Neural progenitor cell (in vitro differentiated cells): ENCODE results near the gene CIC. TPM values are rescaled to one million over a fixed set of nuclear protein-coding genes. Genes with fewer than 3 reads are reported as not detected.

Experiments
- DNase-seq: peaks from one replicate; pipeline ENCODE4 v3.0.0-alpha.2; 2016; ENCODE audit warnings: low spot score
- H2AFZ ChIP-seq: fragments of 200-600 bp; sonication (generic); replicated peaks from 2 replicates; pipeline ENCODE4 v1.6.1; 2016; ENCODE audit warnings: antibody characterized with exemption
- H3F3A ChIP-seq: fragments of 200-600 bp; sonication (generic); 2 replicates; pipeline ENCODE4 v1.6.1; 2016; ENCODE audit warnings: antibody characterized with exemption, low read depth
- H3K27ac ChIP-seq: fragments of 200-600 bp; sonication (generic); 2 replicates; pipeline ENCODE4 v1.5.1; 2016; ENCODE audit warnings: mild to moderate bottlenecking
- H3K27me3 ChIP-seq: fragments of 200-600 bp; sonication (generic); 2 replicates; pipeline ENCODE4 v1.6.1; 2016; ENCODE audit warnings: mild to moderate bottlenecking, moderate library complexity
- H3K36me3 ChIP-seq: fragments of 200-600 bp; sonication (generic); 2 replicates; pipeline ENCODE4 v1.5.1; 2016
- H3K4me1 ChIP-seq: fragments of 200-600 bp; sonication (generic); 2 replicates; pipeline ENCODE4 v1.6.1; 2016; ENCODE audit warnings: mixed run types
- H3K4me2 ChIP-seq: fragments of 200-600 bp; sonication (generic); 2 replicates; pipeline ENCODE4 v1.6.1; 2016
- H3K4me3 ChIP-seq: fragments of 200-600 bp; sonication (generic); 2 replicates; pipeline ENCODE4 v1.5.1; 2016
- H3K79me2 ChIP-seq: fragments of 200-600 bp; sonication (generic); 2 replicates; pipeline ENCODE4 v1.6.1; 2016; ENCODE audit warnings: low read depth
- H3K9ac ChIP-seq: fragments of 200-600 bp; sonication (generic); 2 replicates; pipeline ENCODE4 v1.6.1; 2016
- H3K9me3 ChIP-seq: fragments of 200-600 bp; sonication (generic); 2 replicates; pipeline ENCODE4 v1.5.1; 2016; ENCODE audit warnings: low read depth
- H4K20me1 ChIP-seq: fragments of 200-600 bp; sonication (generic); 2 replicates; pipeline ENCODE4 v1.6.1; 2016; ENCODE audit warnings: low read depth
- H3K27ac Mint-ChIP-seq: 3 replicates; pipeline ENCODE4 v1.8.0; 2021; ENCODE audit warnings: mixed read lengths
- H3K27me3 Mint-ChIP-seq: 2 replicates; pipeline ENCODE4 v1.8.0; 2022; ENCODE audit warnings: low read depth, mild to moderate bottlenecking, inconsistent platforms, moderate library complexity, mixed read lengths; ENCODE audit not compliant: insufficient read depth
- H3K36me3 Mint-ChIP-seq: 3 replicates; pipeline ENCODE4 v1.8.0; 2021; ENCODE audit warnings: mixed read lengths
- H3K4me1 Mint-ChIP-seq: 3 replicates; pipeline ENCODE4 v1.8.0; 2021; ENCODE audit warnings: mixed read lengths
- H3K4me3 Mint-ChIP-seq: 3 replicates; pipeline ENCODE4 v1.8.0; 2021; ENCODE audit warnings: mild to moderate bottlenecking, moderate library complexity, mixed read lengths
- H3K9me3 Mint-ChIP-seq: 3 replicates; pipeline ENCODE4 v1.8.0; 2020; ENCODE audit warnings: mixed read lengths
- EZH2 ChIP-seq: fragments of 200-600 bp; sonication (generic); IDR thresholded peaks from 2 replicates; pipeline ENCODE4 v1.6.1; 2017; ENCODE audit warnings: antibody characterized with exemption, mild to moderate bottlenecking, moderate library complexity
- EZH2phosphoT487 ChIP-seq: fragments of 200-600 bp; sonication (generic); IDR thresholded peaks from 2 replicates; pipeline ENCODE4 v1.6.1; 2017; ENCODE audit warnings: antibody characterized with exemption
- total RNA-seq: library from RNA; depleted of rRNA; stranded (reverse); fragments of >200 nt; gene quantifications from 2 replicates; pipeline ENCODE4 v1.2.3, GENCODE V29; 2015; ENCODE audit warnings: low replicate concordance
- TF ChIP-seq, protein P1 (sequence below): fragments of 200-600 bp; sonication (generic); IDR thresholded peaks from 2 replicates; pipeline ENCODE4 v1.5.1; 2017; ENCODE audit warnings: antibody characterized with exemption, mild to moderate bottlenecking

The CIC gene
- total RNA-seq, 1 donor from 2014 or later = 5.2 TPM

- H3K9me3 Mint-ChIP-seq = no peaks in the 10 kb centered on the region
- Histone ChIP-seq H3K36me3 (no peaks in the 10 kb centered on the region), H3K4me3 (no peak overlapping the region), H3K9me3 (no peaks in the 10 kb centered on the region), H3K27ac (no peak overlapping the region), H3K9ac (no peak overlapping the region), H3F3A (no peaks in the 10 kb centered on the region), H2AFZ (no peak overlapping the region), H3K4me2 (no peak overlapping the region), H3K27me3 (no peaks in the 10 kb centered on the region), H3K4me1 (no peaks in the 10 kb centered on the region), H3K79me2 (peaks cover 8% of the 10 kb centered on the region), H4K20me1 (peaks cover 34% of the 10 kb centered on the region)
- H3K4me3 Mint-ChIP-seq = no peak overlapping the region
- H3K27me3 Mint-ChIP-seq = peaks cover 6% of the 10 kb centered on the region
- TF ChIP-seq, protein P1, sequence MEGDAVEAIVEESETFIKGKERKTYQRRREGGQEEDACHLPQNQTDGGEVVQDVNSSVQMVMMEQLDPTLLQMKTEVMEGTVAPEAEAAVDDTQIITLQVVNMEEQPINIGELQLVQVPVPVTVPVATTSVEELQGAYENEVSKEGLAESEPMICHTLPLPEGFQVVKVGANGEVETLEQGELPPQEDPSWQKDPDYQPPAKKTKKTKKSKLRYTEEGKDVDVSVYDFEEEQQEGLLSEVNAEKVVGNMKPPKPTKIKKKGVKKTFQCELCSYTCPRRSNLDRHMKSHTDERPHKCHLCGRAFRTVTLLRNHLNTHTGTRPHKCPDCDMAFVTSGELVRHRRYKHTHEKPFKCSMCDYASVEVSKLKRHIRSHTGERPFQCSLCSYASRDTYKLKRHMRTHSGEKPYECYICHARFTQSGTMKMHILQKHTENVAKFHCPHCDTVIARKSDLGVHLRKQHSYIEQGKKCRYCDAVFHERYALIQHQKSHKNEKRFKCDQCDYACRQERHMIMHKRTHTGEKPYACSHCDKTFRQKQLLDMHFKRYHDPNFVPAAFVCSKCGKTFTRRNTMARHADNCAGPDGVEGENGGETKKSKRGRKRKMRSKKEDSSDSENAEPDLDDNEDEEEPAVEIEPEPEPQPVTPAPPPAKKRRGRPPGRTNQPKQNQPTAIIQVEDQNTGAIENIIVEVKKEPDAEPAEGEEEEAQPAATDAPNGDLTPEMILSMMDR = no peak
- no peak for TF ChIP-seq EZH2
- no peak for TF ChIP-seq EZH2phosphoT487
- peaks cover 30% of the 10 kb centered on the region for H3K4me1 Mint-ChIP-seq
- H3K36me3 Mint-ChIP-seq = no peaks in the 10 kb centered on the region
- H3K27ac Mint-ChIP-seq = no peak overlapping the region
- no peak for DNase-seq
Observed at GRCh38 chr19:42332059-42332458, 63.0 kb downstream of the CIC start.

- peaks cover 22% of the 10 kb centered on the region for H3K4me1 Mint-ChIP-seq
- no peak overlapping the region for H2AFZ ChIP-seq
- H3K4me2 ChIP-seq = no peak overlapping the region
- no peaks in the 10 kb centered on the region for H3K79me2 ChIP-seq
- H3K36me3 ChIP-seq = no peaks in the 10 kb centered on the region
- no peaks in the 10 kb centered on the region for H3K9me3 ChIP-seq
- H3K36me3 Mint-ChIP-seq = peaks cover 2% of the 10 kb centered on the region
- no peaks in the 10 kb centered on the region for H3K4me1 ChIP-seq
- H3K4me3 Mint-ChIP-seq = no peak overlapping the region
- H3K27ac ChIP-seq = no peak overlapping the region
- no peaks in the 10 kb centered on the region for H3K27me3 ChIP-seq
- peaks cover 6% of the 10 kb centered on the region for H3K27me3 Mint-ChIP-seq
- peaks cover 29% of the 10 kb centered on the region for H4K20me1 ChIP-seq
- no peaks in the 10 kb centered on the region for H3K9me3 Mint-ChIP-seq
- H3F3A ChIP-seq = no peaks in the 10 kb centered on the region
- H3K4me3 ChIP-seq = no peak overlapping the region
- no peak overlapping the region for H3K27ac Mint-ChIP-seq
- no peak for DNase-seq
- H3K9ac ChIP-seq = no peak overlapping the region
- no peak for TF ChIP-seq EZH2phosphoT487
- TF ChIP-seq EZH2 = no peak
- TF ChIP-seq, protein P1 = no peak
Observed at GRCh38 chr19:42333018-42333417, 64.0 kb downstream of the CIC start.

- H3K36me3 Mint-ChIP-seq = peaks cover 5% of the 10 kb centered on the region
- H3K79me2 ChIP-seq = no peaks in the 10 kb centered on the region
- H3K27ac Mint-ChIP-seq = no peak overlapping the region
- no peaks in the 10 kb centered on the region for H3K9me3 Mint-ChIP-seq
- peaks cover 6% of the 10 kb centered on the region for H3K27me3 Mint-ChIP-seq
- no peak overlapping the region for H3K4me3 ChIP-seq
- DNase-seq = no peak
- peaks cover 14% of the 10 kb centered on the region for H3K4me1 Mint-ChIP-seq
- H3K27me3 ChIP-seq = no peaks in the 10 kb centered on the region
- TF ChIP-seq, protein P1 = no peak
- TF ChIP-seq EZH2 (no peak), EZH2phosphoT487 (no peak)
- H2AFZ ChIP-seq = no peak overlapping the region
- H3K9ac ChIP-seq = peak overlapping the region; percentile 49
- peaks cover 29% of the 10 kb centered on the region for H4K20me1 ChIP-seq
- no peak overlapping the region for H3K27ac ChIP-seq
- no peak overlapping the region for H3K4me2 ChIP-seq
- no peak overlapping the region for H3K4me3 Mint-ChIP-seq
- H3F3A ChIP-seq = no peaks in the 10 kb centered on the region
- no peaks in the 10 kb centered on the region for H3K36me3 ChIP-seq
- H3K9me3 ChIP-seq = no peaks in the 10 kb centered on the region
- no peaks in the 10 kb centered on the region for H3K4me1 ChIP-seq
Observed at GRCh38 chr19:42333975-42334696, 65.1 kb downstream of the CIC start.
